GM19099 (cell line): ENCODE measurements around the gene NCF4.

Experiments used
- POLR2A ChIP-seq: IDR thresholded peaks from 3 replicates; pipeline ENCODE4 v1.6.1; 2011; ENCODE audit warnings: low read depth; ENCODE audit not compliant: insufficient read length; ENCODE audit errors: extremely low read depth

The NCF4 gene

GRCh38 chr22:36926309-36926708 is 65.5 kb downstream of the NCF4 start:
- TF ChIP-seq POLR2A, result no peak

- TF ChIP-seq POLR2A, result no peak
These were observed 66.1 kb downstream of the NCF4 start for GRCh38 chr22:36926721-36927435.
